Gastrocnemius medialis (tissue), 4 donors: Measurements from ENCODE around the gene AP1S2. TPM values are rescaled to one million over a fixed set of nuclear protein-coding genes. Genes with fewer than 3 reads are reported as not detected.
"Not testable (repeated sequence)": the region's sequence is repeated elsewhere in the genome, so short reads cannot be mapped to it uniquely, and the experiment has no call there.

Experiments used
- ATAC-seq, 2 donors: fragments of 150-250 bp; one replicate each; pipeline ENCODE4 v1.9.1; 2016
- DNase-seq, 2 donors: peaks; one replicate each; pipeline ENCODE4 v3.0.0-alpha.2; 2019
- H3K27ac ChIP-seq, 4 donors: fragments of 200-600 bp; sonication (generic); 1 replicate in 1 of 4; 2 replicates in 3 of 4; pipeline ENCODE4 v1.5.1; 2016 to 2018; ENCODE audit warnings: mild to moderate bottlenecking in 2 of 4, moderate library complexity in 1 of 4
- H3K27me3 ChIP-seq, 3 donors: fragments of 200-600 bp; sonication (generic) in 2 of 3; 1 replicate in 1 of 3; 2 replicates in 2 of 3; pipeline versions ENCODE4 v1.5.1 to v1.6.0; 2016 to 2019; ENCODE audit warnings: mild to moderate bottlenecking in 1 of 3, moderate library complexity in 1 of 3
- H3K36me3 ChIP-seq, 2 donors: fragments of 200-600 bp; sonication (generic) in 1 of 2; one replicate each; pipeline ENCODE4 v1.5.1; 2017 to 2018
- H3K4me1 ChIP-seq, 2 donors: fragments of 200-600 bp; sonication (generic) in 1 of 2; one replicate each; pipeline ENCODE4 v1.5.1; 2016 to 2017; ENCODE audit warnings: mild to moderate bottlenecking in 2 of 2
- H3K4me3 ChIP-seq, 4 donors: fragments of 200-600 bp; sonication (generic) in 3 of 4; 1 replicate in 1 of 4; 2 replicates in 3 of 4; pipeline ENCODE4 v1.5.1; 2016 to 2019; ENCODE audit warnings: mild to moderate bottlenecking in 2 of 4
- H3K9me3 ChIP-seq, 3 donors: fragments of 200-600 bp; sonication (generic) in 2 of 3; 1 replicate in 1 of 3; 2 replicates in 2 of 3; pipeline ENCODE4 v1.5.1; 2016 to 2019
- POLR2A ChIP-seq, 2 donors: fragments of 450-650 bp; IDR thresholded peaks; one replicate each; pipeline ENCODE4 v1.6.1; 2017; ENCODE audit warnings: antibody characterized with exemption in 2 of 2, mild to moderate bottlenecking in 2 of 2, moderate library complexity in 2 of 2
- in situ Hi-C, 4 donors: fragments of 200-750 bp; cut with MboI; loops; one replicate each; pipeline versions ENCODE4 v1.15.0 to v1.8.0; 2017; ENCODE audit warnings: low sequenced_read_pairs in 4 of 4
- intact Hi-C: fragments of 100-400 bp; cut with DNase I; formaldehyde crosslinking; loops from one replicate; pipeline ENCODE4 v1.15.1; 2023; ENCODE audit warnings: low total_unique reads
- total RNA-seq, 4 donors: library from RNA; depleted of rRNA; stranded (reverse); fragments of >200 nt; gene quantifications; one replicate each; pipeline versions ENCODE4 v1.1.0 to v1.2.3, GENCODE V29; 2016
- TF ChIP-seq, protein P1 (sequence below), 5 experiments: fragments of 450-650 bp in 3 of 5; fragments of 200-600 bp in 2 of 5; sonication (generic) in 2 of 5; IDR thresholded peaks in 4 of 5; conservative IDR thresholded peaks in 1 of 5; 1 replicate in 4 of 5; 2 replicates in 1 of 5; pipeline ENCODE4 v1.5.1; 2016 to 2019; ENCODE audit warnings: antibody characterized with exemption in 5 of 5, mild to moderate bottlenecking in 3 of 5, moderate library complexity in 3 of 5

AP1S2 gene
- total RNA-seq, 4 donors from 2014 or later: 79.8 to 155 (median 122) TPM

GRCh38 chrX:15881381-15881897, 26.8 kb upstream of the AP1S2 start:
- H3K36me3 ChIP-seq: no peaks in the 10 kb centered on the region
- peaks cover 0 to 3% (median 0%) of the 10 kb centered on the region in 3 donors for H3K27me3 ChIP-seq
- ATAC-seq: no peak
- no peaks in the 10 kb centered on the region for H3K9me3 ChIP-seq
- H3K4me1 ChIP-seq: peaks cover 0 to 8% of the 10 kb centered on the region in 2 donors
- intact Hi-C loops (no loop called here), in situ Hi-C loops (no loop called here)
- H3K4me3 ChIP-seq: no peak overlapping the region
- no peak overlapping the region for H3K27ac ChIP-seq
- no peak for TF ChIP-seq POLR2A (IDR thresholded peaks at IDR 0.05)
- TF ChIP-seq, protein P1, sequence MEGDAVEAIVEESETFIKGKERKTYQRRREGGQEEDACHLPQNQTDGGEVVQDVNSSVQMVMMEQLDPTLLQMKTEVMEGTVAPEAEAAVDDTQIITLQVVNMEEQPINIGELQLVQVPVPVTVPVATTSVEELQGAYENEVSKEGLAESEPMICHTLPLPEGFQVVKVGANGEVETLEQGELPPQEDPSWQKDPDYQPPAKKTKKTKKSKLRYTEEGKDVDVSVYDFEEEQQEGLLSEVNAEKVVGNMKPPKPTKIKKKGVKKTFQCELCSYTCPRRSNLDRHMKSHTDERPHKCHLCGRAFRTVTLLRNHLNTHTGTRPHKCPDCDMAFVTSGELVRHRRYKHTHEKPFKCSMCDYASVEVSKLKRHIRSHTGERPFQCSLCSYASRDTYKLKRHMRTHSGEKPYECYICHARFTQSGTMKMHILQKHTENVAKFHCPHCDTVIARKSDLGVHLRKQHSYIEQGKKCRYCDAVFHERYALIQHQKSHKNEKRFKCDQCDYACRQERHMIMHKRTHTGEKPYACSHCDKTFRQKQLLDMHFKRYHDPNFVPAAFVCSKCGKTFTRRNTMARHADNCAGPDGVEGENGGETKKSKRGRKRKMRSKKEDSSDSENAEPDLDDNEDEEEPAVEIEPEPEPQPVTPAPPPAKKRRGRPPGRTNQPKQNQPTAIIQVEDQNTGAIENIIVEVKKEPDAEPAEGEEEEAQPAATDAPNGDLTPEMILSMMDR (IDR thresholded peaks at IDR 0.05 in 4 of 5, conservative IDR thresholded peaks at IDR 0.05 in 1 of 5): no peak
- DNase-seq: no peak

DNA sequence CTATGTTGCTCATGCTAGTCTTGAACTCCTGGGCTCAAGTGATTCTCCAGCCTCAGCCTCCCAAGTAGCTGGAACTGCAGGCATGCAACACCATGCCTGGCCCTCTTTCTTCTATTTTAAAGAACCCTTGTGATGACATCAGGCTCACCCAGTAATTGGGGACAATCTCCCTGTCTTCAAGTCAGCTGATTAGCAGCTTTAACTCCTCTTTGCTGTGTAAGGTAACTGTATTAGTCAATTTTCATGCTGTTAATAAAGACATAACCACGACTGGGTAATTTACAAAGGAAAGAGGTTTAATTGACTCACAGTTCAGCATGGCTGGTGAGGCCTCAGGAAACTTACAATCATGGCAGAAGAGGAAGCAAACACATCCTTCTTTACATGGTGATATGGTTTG, 23.3 kb upstream of the AP1S2 start:
- H3K4me3 ChIP-seq, DNase-seq, H3K9me3 ChIP-seq, in situ Hi-C loops, H3K4me1 ChIP-seq, ATAC-seq, H3K27me3 ChIP-seq, intact Hi-C loops, H3K36me3 ChIP-seq: not testable (repeated sequence)
- peak overlapping the region in 1 of 4 donors; percentile 44 for H3K27ac ChIP-seq

DNA sequence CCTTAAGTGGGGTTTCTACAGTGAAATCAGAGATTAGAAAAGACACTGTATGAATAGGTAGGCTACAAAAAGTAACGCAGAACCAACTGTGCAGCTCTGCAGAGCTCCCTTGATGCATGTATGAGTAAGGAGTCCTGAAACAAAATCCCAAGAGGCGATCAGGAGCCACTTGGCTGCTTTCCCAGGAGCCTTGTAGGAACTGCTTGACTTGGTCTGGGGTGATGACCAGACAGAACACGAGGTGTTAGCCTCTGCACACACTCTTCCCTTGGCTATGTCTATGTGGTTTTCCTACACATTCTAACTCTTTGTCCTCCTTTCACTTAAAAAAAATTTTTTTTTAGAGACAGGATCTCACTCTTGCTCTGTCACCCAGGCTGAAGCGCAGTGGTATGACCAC, 22.8 kb upstream of the AP1S2 start:
- intact Hi-C loops: no loop called here
- no peaks in the 10 kb centered on the region for H3K27me3 ChIP-seq
- no peaks in the 10 kb centered on the region for H3K9me3 ChIP-seq
- peak overlapping the region in 3 of 4 donors; percentile 38 to 46 (median 44) for H3K27ac ChIP-seq
- no peak overlapping the region for H3K4me3 ChIP-seq
- peaks cover 0 to 8% of the 10 kb centered on the region in 2 donors for H3K4me1 ChIP-seq
- no peaks in the 10 kb centered on the region for H3K36me3 ChIP-seq
- ATAC-seq (peak; percentile 93), DNase-seq (peak; percentile 51 to 71)
- no peak for TF ChIP-seq POLR2A (IDR thresholded peaks at IDR 0.05)
- TF ChIP-seq, protein P1 (IDR thresholded peaks at IDR 0.05 in 4 of 5, conservative IDR thresholded peaks at IDR 0.05 in 1 of 5): no peak
- in situ Hi-C loops: no loop called here

DNA sequence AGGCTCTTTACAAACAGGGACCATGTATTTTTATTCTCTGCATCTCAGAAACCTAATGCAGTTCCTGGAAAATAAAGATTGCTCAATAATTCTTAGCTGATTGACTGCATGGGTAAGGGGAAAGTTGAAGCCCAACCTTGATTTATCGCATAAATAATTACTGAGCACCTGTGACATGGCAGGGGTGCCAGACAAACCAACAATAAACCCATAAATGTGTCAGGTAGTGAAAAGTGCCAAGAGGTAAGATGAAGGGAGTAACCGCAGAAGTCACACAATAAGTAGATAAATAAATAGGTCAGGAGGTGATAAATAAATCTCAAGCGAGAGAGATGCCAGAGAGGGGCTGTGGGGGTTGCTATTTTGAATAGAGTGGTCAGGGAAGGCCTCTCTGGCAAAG, 20.1 kb upstream of the AP1S2 start:
- Histone ChIP-seq H3K27me3 (no peaks in the 10 kb centered on the region), H3K27ac (no peak overlapping the region), H3K36me3 (no peaks in the 10 kb centered on the region), H3K9me3 (no peaks in the 10 kb centered on the region), H3K4me1 (peaks cover 0 to 8% of the 10 kb centered on the region in 2 donors), H3K4me3 (no peak overlapping the region)
- DNase-seq (no peak), ATAC-seq (no peak)
- in situ Hi-C loops: no loop called here
- TF ChIP-seq, protein P1 (IDR thresholded peaks at IDR 0.05 in 4 of 5, conservative IDR thresholded peaks at IDR 0.05 in 1 of 5): no peak
- no peak for TF ChIP-seq POLR2A (IDR thresholded peaks at IDR 0.05)
- intact Hi-C loops: no loop called here

- no peak for DNase-seq
- intact Hi-C loops: no loop called here
- Histone ChIP-seq H3K4me3 (no peak overlapping the region), H3K27me3 (no peaks in the 10 kb centered on the region), H3K4me1 (peaks cover 0 to 8% of the 10 kb centered on the region in 2 donors), H3K9me3 (no peaks in the 10 kb centered on the region), H3K27ac (no peak overlapping the region), H3K36me3 (no peaks in the 10 kb centered on the region)
- ATAC-seq: no peak
- in situ Hi-C loops: no loop called here
- no peak for TF ChIP-seq POLR2A (IDR thresholded peaks at IDR 0.05)
- TF ChIP-seq, protein P1 (IDR thresholded peaks at IDR 0.05 in 4 of 5, conservative IDR thresholded peaks at IDR 0.05 in 1 of 5): no peak
Observed at GRCh38 chrX:15873566-15873965, 19.0 kb upstream of the AP1S2 start.
